PFSK-1 (cell line): Measurements from ENCODE around the gene HAPLN3.

Experiments
- FOXP2 ChIP-seq: optimal IDR thresholded peaks from 2 replicates; pipeline ENCODE3; 2011; ENCODE audit warnings: borderline replicate concordance, control low read depth, inconsistent platforms; ENCODE audit not compliant: insufficient read depth; ENCODE audit errors: extremely low read length, extremely low read depth
- POLR2AphosphoS5 ChIP-seq: IDR thresholded peaks from 2 replicates; pipeline ENCODE4 v1.6.1; 2012; ENCODE audit warnings: low read depth, mild to moderate bottlenecking, control low read depth, low read length, moderate library complexity
- REST ChIP-seq, 2 experiments: IDR thresholded peaks; 2 replicates each; pipeline versions ENCODE4 v1.6.1 to v1.8.0; 2011 to 2012; ENCODE audit warnings: low read depth in 2 of 2, low read length in 2 of 2, control low read depth in 1 of 2, inconsistent platforms in 1 of 2, mild to moderate bottlenecking in 1 of 2, moderate library complexity in 1 of 2; ENCODE audit not compliant: insufficient read depth in 1 of 2
- SIN3A ChIP-seq: IDR thresholded peaks from 2 replicates; pipeline ENCODE4 v1.6.1; 2012; ENCODE audit warnings: mild to moderate bottlenecking, low read length, moderate library complexity, borderline replicate concordance; ENCODE audit not compliant: insufficient read depth
- TAF1 ChIP-seq: IDR thresholded peaks from 2 replicates; pipeline ENCODE4 v1.6.1; 2012; ENCODE audit warnings: low read length, control low read depth, borderline replicate concordance; ENCODE audit not compliant: insufficient read depth

HAPLN3 gene

DNA sequence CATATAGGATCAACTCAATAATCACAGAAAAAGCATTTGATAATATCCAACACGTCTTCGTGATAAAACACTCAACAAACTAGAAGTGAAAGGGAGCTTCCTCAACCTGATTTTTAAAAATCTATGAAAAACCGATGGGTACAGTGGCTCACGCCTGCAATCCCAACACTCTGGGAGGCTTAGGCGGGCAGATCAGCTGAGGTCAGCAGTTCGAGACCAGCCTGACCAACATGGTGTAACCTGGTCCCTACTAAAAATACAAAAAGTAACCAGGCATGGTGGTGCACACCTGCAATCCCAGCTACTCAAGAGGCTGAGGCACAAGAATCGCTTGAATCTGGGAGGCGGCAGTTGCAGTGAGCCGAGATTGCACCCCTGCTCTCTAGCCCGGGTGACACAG is 20.0 kb upstream of the HAPLN3 start:
- TF ChIP-seq SIN3A (no peak), POLR2AphosphoS5 (no peak), FOXP2 (no peak), TAF1 (no peak), REST (IDR thresholded peaks at IDR 0.05; ENCODE audit: insufficient read depth in 1 of 2, low read depth in 2 of 2, low read length in 2 of 2) (no peak)

- TF ChIP-seq FOXP2: no peak
- no peak for TF ChIP-seq SIN3A
- no peak for TF ChIP-seq TAF1
- TF ChIP-seq POLR2AphosphoS5: no peak
- TF ChIP-seq REST (IDR thresholded peaks at IDR 0.05; ENCODE audit: insufficient read depth in 1 of 2, low read depth in 2 of 2, low read length in 2 of 2): no peak
Measured at GRCh38 chr15:88913850-88914169, 18.5 kb upstream of the HAPLN3 start.

- no peak for TF ChIP-seq TAF1
- TF ChIP-seq POLR2AphosphoS5: no peak
- no peak for TF ChIP-seq FOXP2
- no peak for TF ChIP-seq SIN3A
- no peak for TF ChIP-seq REST (IDR thresholded peaks at IDR 0.05; ENCODE audit: insufficient read depth in 1 of 2, low read depth in 2 of 2, low read length in 2 of 2)
Measured at GRCh38 chr15:88913017-88913849, 17.9 kb upstream of the HAPLN3 start, which contains the start of gene MFGE8. Gene MFGE8, minus strand, starts transcription at chr15:88913379. Its CDS starts 60 bp downstream, at chr15:88913319.

GRCh38 chr15:88912500-88912921 is 17.2 kb upstream of the HAPLN3 start:
- TF ChIP-seq TAF1 (no peak), FOXP2 (no peak), POLR2AphosphoS5 (no peak), SIN3A (no peak), REST (IDR thresholded peaks at IDR 0.05; ENCODE audit: insufficient read depth in 1 of 2, low read depth in 2 of 2, low read length in 2 of 2) (no peak)
